Ectodermal cell (in vitro differentiated cells): ENCODE measurements around the gene NEU1.

Experiments used
- H3K27ac ChIP-seq: 2 replicates; pipeline ENCODE4 v1.7.0; 2013; ENCODE audit warnings: mild to moderate bottlenecking, low read depth, low read length; ENCODE audit not compliant: insufficient read depth, poor library complexity, severe bottlenecking
- H3K27me3 ChIP-seq: 2 replicates; pipeline ENCODE4 v1.7.0; 2013; ENCODE audit warnings: mild to moderate bottlenecking, low read length; ENCODE audit not compliant: insufficient read depth, control insufficient read depth, poor library complexity, severe bottlenecking
- H3K36me3 ChIP-seq: one replicate; pipeline ENCODE4 v1.7.0; 2013; ENCODE audit warnings: low read length; ENCODE audit not compliant: control insufficient read depth, insufficient read depth
- H3K4me1 ChIP-seq: one replicate; pipeline ENCODE4 v1.7.0; 2013; ENCODE audit warnings: low read length; ENCODE audit not compliant: control insufficient read depth, insufficient read depth
- H3K4me3 ChIP-seq: 2 replicates; pipeline ENCODE4 v1.7.0; 2013; ENCODE audit warnings: low read depth, low read length, control low read depth; ENCODE audit not compliant: insufficient read depth
- H3K9me3 ChIP-seq: 2 replicates; pipeline ENCODE4 v1.7.0; 2013; ENCODE audit warnings: mild to moderate bottlenecking, low read length, moderate library complexity; ENCODE audit not compliant: control insufficient read depth
- WGBS, 2 experiments: methylation state at CpG; one replicate each; pipeline ENCODE4 v1.1.7; 2013; ENCODE audit warnings: missing lambda C conversion rate in 2 of 2; 5-methylcytosine and 5-hydroxymethylcytosine counted together

NEU1 gene

GRCh38 chr6:31892821-31893220 lies 30.2 kb upstream of the NEU1 start:
- H3K27ac ChIP-seq, result no peak overlapping the region
- peaks cover 8% of the 10 kb centered on the region for H3K4me1 ChIP-seq
- H3K4me3 ChIP-seq, result no peak overlapping the region
- no peaks in the 10 kb centered on the region for H3K9me3 ChIP-seq
- 93% methylated on average over 6 of the region's 6 CpGs for WGBS, 2 experiments
- no peaks in the 10 kb centered on the region for H3K27me3 ChIP-seq
- peaks cover 77% of the 10 kb centered on the region for H3K36me3 ChIP-seq

GRCh38 chr6:31889331-31889972 lies 26.8 kb upstream of the NEU1 start:
- H3K27ac ChIP-seq, result no peak overlapping the region
- no peaks in the 10 kb centered on the region for H3K27me3 ChIP-seq
- H3K36me3 ChIP-seq, result peaks cover 88% of the 10 kb centered on the region
- H3K4me1 ChIP-seq, result no peaks in the 10 kb centered on the region
- WGBS, 2 experiments, result 95 to 99% methylated on average over 3 of the region's 3 CpGs
- no peaks in the 10 kb centered on the region for H3K9me3 ChIP-seq
- H3K4me3 ChIP-seq, result no peak overlapping the region

- H3K4me3 ChIP-seq, result no peak overlapping the region
- no peaks in the 10 kb centered on the region for H3K27me3 ChIP-seq
- no peak overlapping the region for H3K27ac ChIP-seq
- 92% methylated on average over 43 of the region's 43 CpGs for WGBS, 2 experiments
- no peaks in the 10 kb centered on the region for H3K9me3 ChIP-seq
- H3K4me1 ChIP-seq, result no peaks in the 10 kb centered on the region
- peaks cover 88% of the 10 kb centered on the region for H3K36me3 ChIP-seq
Observed at GRCh38 chr6:31888276-31889258, 25.9 kb upstream of the NEU1 start.

GRCh38 chr6:31887173-31888007 lies 24.8 kb upstream of the NEU1 start:
- 95 to 97% methylated on average over 19 of the region's 19 CpGs for WGBS, 2 experiments
- Histone ChIP-seq H3K9me3 (no peaks in the 10 kb centered on the region), H3K36me3 (peaks cover 84% of the 10 kb centered on the region)

GRCh38 chr6:31886541-31886991 lies 23.9 kb upstream of the NEU1 start:
- Histone ChIP-seq H3K27ac (no peak overlapping the region), H3K4me3 (no peak overlapping the region), H3K27me3 (no peaks in the 10 kb centered on the region), H3K9me3 (no peaks in the 10 kb centered on the region), H3K36me3 (peaks cover 78% of the 10 kb centered on the region), H3K4me1 (no peaks in the 10 kb centered on the region)
- 97% methylated on average over 18 of the region's 18 CpGs for WGBS, 2 experiments

More at GRCh38 chr6:31887173-31888007, 24.8 kb upstream of the NEU1 start:
- no peaks in the 10 kb centered on the region for H3K27me3 ChIP-seq
- H3K27ac ChIP-seq, result no peak overlapping the region
- no peaks in the 10 kb centered on the region for H3K4me1 ChIP-seq
- H3K4me3 ChIP-seq, result no peak overlapping the region

GRCh38 chr6:31884528-31885035 lies 22.0 kb upstream of the NEU1 start:
- H3K9me3 ChIP-seq, result no peaks in the 10 kb centered on the region
- peaks cover 75% of the 10 kb centered on the region for H3K36me3 ChIP-seq
- no peak overlapping the region for H3K27ac ChIP-seq
- H3K4me1 ChIP-seq, result no peaks in the 10 kb centered on the region
- WGBS, 2 experiments, result 96 to 97% methylated on average over 22 of the region's 22 CpGs
- no peak overlapping the region for H3K4me3 ChIP-seq
- no peaks in the 10 kb centered on the region for H3K27me3 ChIP-seq

- Histone ChIP-seq H3K27ac (no peak overlapping the region), H3K4me3 (no peak overlapping the region), H3K4me1 (no peaks in the 10 kb centered on the region), H3K9me3 (no peaks in the 10 kb centered on the region), H3K27me3 (no peaks in the 10 kb centered on the region), H3K36me3 (peaks cover 67% of the 10 kb centered on the region)
- WGBS, 2 experiments, result 95% methylated on average over 12 of the region's 12 CpGs
Observed at GRCh38 chr6:31883676-31884075, 21.1 kb upstream of the NEU1 start.

- Histone ChIP-seq H3K27ac (no peak overlapping the region), H3K9me3 (no peaks in the 10 kb centered on the region), H3K36me3 (peaks cover 54% of the 10 kb centered on the region), H3K27me3 (no peaks in the 10 kb centered on the region), H3K4me1 (no peaks in the 10 kb centered on the region), H3K4me3 (no peak overlapping the region)
- WGBS, 2 experiments, result 94 to 95% methylated on average over 6 of the region's 6 CpGs
Observed at GRCh38 chr6:31882344-31882743, 19.7 kb upstream of the NEU1 start.

- Histone ChIP-seq H3K4me3 (no peak overlapping the region), H3K36me3 (peaks cover 44% of the 10 kb centered on the region), H3K9me3 (no peaks in the 10 kb centered on the region), H3K4me1 (no peaks in the 10 kb centered on the region), H3K27me3 (no peaks in the 10 kb centered on the region), H3K27ac (no peak overlapping the region)
- 93 to 95% methylated on average over 9 of the region's 9 CpGs for WGBS, 2 experiments
Observed at GRCh38 chr6:31881136-31881859, 18.7 kb upstream of the NEU1 start.
